NCI-H748 (cell line): ENCODE data around the gene CYP4A22.
A peak's percentile ranks its signal among the peaks of the same experiment; 100 is the strongest.
"Not testable (repeated sequence)": the region's sequence is repeated elsewhere in the genome, so short reads cannot be mapped to it uniquely, and the experiment has no call there.

Source experiments
- DNase-seq: peaks from one replicate; lab custom pipeline; 2025; ENCODE audit not compliant: unreplicated experiment; lab: John Stamatoyannopoulos, UW

Gene CYP4A22

DNA sequence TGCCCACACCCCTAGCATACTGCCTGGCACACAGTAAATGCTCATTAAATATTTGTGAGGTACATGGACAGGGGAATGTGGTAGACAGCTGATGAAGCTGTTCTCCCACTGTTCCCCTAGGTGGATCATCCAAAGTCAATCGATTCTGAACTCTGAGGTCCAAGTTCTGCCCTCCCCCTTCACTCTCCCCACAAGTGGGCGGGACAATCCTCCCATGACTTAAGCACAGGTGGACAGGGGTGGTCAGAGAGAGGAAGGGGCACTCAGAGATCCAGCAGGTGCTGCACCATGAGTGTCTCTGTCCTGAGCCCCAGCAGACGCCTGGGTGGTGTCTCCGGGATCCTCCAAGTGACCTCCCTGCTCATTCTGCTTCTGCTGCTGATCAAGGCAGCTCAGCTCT is at the start of gene CYP4A22:
CYP4A22 (plus strand) TSS at position 244 of the 400 bp plus-strand sequence; CDS start at position 289, 45 bp downstream.
- no peak for DNase-seq

GRCh38 chr1:47089356-47089755 is 47.9 kb upstream of the CYP4A22 start:
- DNase-seq: not testable (repeated sequence)

- DNase-seq: not testable (repeated sequence)
Observed at GRCh38 chr1:47091476-47091875, 45.8 kb upstream of the CYP4A22 start.

- no peak for DNase-seq
Observed at GRCh38 chr1:47104816-47105215, 32.4 kb upstream of the CYP4A22 start.

GRCh38 chr1:47106792-47107191 is 30.4 kb upstream of the CYP4A22 start:
- DNase-seq: no peak

- not testable (repeated sequence) for DNase-seq
Observed at GRCh38 chr1:47107851-47108574, 29.2 kb upstream of the CYP4A22 start.

- not testable (repeated sequence) for DNase-seq
Observed at GRCh38 chr1:47109482-47109881, 27.8 kb upstream of the CYP4A22 start.

DNA sequence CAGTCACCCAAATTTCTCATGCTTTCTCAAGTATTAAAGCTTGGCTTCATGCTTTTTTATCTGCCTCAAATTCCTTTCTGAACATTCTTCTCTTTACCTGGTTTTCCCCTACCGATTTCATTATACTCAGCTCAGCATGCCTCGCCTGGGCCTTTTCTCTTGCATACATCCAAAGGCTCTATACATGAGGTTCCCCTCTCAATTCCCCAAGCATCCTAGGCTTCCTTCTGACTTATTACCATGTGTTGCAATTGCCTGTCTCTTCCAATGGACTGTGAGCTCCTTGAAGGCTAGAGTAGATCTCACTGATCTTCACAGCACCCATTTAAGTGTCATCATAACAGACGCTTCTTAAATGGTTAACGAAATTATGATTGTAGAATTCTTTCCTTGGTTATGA is 24.1 kb upstream of the CYP4A22 start:
- no peak for DNase-seq

DNA sequence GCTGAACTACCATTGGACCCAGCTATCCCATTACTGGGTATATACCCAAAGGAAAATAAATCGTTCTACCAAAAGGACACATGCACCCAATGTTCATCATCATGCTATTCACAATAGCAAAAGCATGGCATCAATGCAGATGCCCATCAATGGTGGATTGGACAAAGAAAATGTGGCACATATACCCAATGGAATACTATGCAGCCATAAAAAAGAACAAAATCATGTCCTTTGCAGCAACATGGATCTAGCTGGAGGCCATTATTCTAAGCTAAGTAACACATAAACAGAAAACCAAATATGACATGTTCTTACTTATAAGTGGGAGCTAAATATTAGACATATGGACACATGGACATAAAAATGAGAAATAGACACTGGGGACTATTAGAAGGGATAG is 16.2 kb upstream of the CYP4A22 start:
- DNase-seq: not testable (repeated sequence)

GRCh38 chr1:47124834-47125233 is 12.4 kb upstream of the CYP4A22 start:
- DNase-seq: not testable (repeated sequence)

- DNase-seq: not testable (repeated sequence)
Observed at GRCh38 chr1:47126997-47127396, 10.2 kb upstream of the CYP4A22 start.

DNA sequence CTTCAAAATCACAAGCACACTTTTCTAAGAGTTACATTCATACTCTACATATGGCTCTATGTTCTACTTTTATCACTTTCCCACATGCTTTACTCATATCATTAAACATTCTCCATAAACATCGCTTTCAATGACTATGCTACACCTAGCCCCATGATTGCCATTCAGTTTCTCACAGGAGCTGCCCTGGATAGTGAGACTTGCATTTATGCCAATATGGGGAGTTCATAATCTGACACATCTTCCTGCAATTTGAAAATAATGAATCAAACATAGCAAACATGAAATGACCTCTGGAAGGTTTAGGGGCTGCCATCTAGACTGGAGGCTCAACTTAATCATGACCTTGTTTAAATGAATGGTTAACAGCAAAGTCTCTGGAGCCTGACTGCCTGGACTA is 9.0 kb upstream of the CYP4A22 start:
- DNase-seq: no peak

DNA sequence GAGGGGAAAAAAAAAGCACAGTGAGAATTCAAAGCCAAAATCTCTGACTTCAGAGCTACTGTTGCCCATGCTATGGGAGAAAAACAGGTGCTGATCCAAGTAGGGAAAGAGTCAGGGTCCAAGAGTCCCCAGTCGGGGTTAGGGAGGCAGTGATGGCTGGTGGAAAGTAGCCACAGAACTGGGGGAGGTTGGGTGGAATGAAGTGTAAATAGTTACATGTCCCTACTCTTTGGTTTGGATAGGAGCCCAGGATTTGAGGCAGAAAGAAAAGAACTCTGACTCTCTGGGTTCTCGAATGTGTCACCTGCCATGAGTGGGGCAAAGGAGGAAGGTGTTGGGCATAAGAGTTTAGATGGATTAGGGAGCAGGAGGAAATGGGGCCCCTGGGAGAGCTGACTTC is 8.4 kb upstream of the CYP4A22 start:
- DNase-seq: not testable (repeated sequence)

DNA sequence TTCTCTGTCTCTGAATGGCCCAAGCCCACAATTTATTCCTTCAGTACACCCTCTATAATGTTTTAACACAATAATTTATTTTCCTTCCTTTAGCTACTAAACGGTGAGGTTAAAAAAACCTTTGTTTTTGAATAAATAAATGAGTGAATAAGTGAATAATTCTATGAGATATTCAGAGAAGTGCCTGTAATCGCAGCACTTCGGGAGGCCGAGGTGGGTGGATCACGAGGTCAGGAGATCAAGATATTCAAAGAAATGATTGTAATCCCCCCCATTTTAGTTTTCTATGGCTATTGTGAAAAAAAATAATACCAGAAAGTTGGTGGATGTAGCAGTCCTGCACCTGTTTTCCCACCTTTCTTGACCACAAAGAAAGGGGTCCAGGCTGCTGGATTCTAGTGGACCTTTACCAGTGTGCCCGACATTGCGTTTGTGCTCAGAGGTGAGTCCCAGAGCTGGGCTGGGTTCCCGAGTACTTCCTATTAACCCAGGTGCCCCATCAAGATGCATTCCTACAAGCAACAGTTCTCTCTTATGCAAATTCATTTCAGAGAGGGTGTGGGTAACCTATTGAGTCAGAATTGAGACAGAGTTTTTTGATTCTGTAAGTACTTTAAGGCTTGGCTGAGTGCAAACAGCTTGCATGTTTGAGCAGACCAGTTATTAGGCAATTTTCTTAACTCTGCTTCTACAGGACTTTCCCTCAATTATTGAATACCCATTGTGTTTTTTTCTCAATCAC is 7.6 kb upstream of the CYP4A22 start:
- not testable (repeated sequence) for DNase-seq

- DNase-seq: not testable (repeated sequence)
Observed at GRCh38 chr1:47132665-47133064, 4.6 kb upstream of the CYP4A22 start.

GRCh38 chr1:47137925-47138615 is 829 bp downstream of the CYP4A22 start:
- no peak for DNase-seq

GRCh38 chr1:47140358-47140757 is 3.1 kb downstream of the CYP4A22 start:
- DNase-seq: not testable (repeated sequence)

- peak; percentile 29 for DNase-seq
Observed at GRCh38 chr1:47143654-47144053, 6.4 kb downstream of the CYP4A22 start.

DNA sequence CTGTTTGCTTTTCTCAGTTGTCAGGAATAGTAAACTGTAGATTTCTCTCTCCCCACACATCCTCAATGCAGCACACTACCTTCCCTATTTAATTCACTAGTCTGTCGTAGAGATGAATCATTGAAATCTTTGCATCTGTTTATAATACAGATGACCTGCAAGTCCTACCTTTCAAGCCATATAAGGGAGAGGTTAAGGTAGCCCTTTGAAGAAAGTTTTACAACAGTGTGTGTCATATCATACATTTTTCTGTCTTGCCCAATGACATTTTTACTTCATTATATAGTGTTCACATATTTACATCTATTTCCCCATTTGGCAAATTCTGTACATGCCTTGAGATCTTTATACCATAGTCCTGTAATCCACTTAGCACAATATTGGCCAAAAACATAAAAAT is 9.3 kb downstream of the CYP4A22 start:
- DNase-seq: not testable (repeated sequence)

DNA sequence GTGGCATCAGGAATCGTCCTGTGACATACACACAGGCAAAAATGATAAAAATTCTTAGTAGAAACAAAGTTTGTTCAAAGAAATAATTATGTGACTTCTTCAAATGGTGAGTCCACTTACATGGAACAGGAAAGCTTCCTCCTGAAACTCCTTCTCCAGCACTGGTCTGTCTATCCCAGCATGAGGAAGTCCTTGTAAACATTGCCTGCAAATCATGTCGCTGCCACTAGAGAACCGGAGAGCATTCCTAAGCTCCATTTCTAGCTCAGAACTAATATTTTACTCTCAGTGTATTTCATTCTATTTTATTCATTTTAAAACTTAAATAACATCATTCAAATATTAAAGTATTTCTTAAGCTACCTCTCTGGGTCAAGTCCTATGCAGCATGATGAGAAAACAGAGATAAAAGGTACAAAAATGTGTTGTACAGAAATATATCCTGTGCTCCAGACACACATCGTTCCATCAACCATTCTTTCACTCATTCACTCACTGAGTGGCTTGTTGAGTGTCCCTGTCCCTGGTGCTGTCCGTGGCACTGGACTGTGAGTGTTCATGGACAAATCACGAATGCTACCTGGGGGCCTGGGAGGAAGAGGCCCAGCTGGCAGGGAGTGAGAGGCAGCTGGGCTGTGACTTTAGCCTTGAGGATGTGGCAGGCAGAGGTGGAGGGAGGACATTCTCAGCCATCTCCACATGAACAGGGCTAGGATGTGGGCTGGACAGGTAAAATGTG is 10.0 kb downstream of the CYP4A22 start:
- DNase-seq: no peak

- peak; percentile 43 for DNase-seq
Observed at GRCh38 chr1:47149162-47149561, 11.9 kb downstream of the CYP4A22 start.
